Activated CD8-positive, alpha-beta memory T cell treated with anti-CD3 and anti-CD28 coated beads for 24 hours (primary cell): ENCODE measurements around the gene CST3.
"Not testable (repeated sequence)": the region's sequence is repeated elsewhere in the genome, so short reads cannot be mapped to it uniquely, and the experiment has no call there.

Experiments
- DNase-seq: peaks from one replicate; pipeline ENCODE4 v3.0.0-alpha.2; 2020

CST3 gene

DNA sequence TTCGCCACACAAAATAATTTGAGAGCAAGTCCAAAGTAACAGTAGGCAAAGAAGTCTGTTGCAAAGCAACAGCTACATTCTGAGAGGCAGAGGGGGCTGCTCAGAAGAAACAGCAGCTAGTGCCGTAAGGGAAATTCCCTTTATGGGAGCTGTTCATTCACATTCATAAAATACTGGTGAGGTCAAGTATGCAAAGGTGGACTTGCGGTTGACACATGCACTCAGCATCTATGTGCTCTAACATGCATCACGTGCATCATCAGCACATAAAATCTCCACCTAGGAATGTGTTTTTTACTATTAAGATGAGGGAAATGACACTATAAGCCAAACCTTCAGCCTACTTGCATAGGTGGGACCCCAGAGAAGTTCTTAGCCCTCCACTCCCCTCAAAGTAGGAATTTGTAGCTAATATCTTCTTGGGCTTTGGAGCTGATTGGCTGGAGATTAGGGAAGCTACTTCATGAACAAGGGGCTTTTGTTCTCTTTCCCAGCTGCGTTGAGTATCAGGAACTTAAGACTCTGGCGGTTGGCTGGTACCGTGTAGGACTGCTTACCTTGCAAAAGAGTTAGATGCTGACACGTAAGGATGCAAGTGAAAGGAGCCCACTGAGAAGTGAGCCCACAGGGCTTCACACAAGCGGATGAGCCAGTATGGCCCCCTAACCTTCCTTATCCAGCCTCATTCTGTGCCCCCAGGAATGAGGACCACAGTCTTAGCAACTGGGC is 12.4 kb downstream of the CST3 start:
- DNase-seq: no peak

DNA sequence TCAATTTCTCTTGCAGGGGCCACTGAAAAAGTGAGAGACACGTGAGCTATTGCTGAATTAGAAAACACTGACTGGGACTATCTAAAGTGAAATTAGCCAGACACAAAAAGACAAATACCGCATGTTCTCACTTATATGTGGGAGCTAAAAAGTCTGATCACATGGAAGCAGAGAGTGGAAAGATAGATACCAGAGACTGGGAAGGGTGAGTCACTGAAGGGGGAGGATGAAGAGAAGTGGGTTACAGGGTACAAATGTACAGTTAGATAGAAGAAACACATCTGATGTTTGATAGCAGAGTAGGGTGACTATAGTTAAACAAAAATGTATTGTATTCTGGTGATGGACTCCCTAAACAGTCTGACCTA is 13.4 kb downstream of the CST3 start:
- no peak for DNase-seq

- no peak for DNase-seq
Observed at GRCh38 chr20:23623666-23624323, 14.0 kb downstream of the CST3 start.

- no peak for DNase-seq
Observed at GRCh38 chr20:23622839-23623343, 14.9 kb downstream of the CST3 start.

DNA sequence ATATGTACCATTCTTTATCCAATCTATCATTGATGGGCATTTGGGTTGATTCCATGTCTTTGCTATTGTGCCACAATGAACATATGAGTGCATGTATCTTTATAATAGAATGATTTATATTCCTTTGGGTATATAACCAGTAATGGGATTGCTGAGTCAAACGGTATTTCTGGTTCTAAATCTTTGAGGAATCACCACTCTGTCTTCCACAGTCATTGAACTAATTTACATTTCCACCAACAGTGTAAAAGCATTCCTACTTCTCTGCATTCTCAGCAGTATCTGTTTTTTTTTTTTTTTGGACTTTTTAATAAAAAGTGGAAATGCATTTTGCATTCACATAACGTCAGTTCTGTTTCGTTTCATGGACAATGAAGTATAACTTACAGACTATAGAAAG is 15.4 kb downstream of the CST3 start:
- not testable (repeated sequence) for DNase-seq

GRCh38 chr20:23620670-23621386 is 16.9 kb downstream of the CST3 start:
- not testable (repeated sequence) for DNase-seq

DNA sequence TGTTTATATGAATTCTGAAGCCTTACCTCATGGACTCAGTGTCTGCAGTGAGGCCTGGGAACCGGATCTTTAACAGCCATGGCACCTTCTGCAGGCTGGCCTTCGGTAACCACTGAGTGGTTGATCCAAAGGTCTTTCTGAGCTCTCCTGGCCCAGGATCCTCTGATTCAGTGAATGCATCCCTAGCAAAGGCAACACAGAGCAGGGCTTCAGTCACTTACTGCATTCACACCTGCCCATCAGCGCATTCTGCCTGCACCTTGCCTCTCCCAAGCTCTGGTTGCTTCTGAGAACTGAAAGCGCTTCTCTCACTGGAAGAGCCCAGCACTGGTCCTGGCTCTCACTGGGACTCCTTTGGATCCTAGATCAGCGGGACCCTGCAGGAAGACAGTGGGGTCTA is 23.6 kb downstream of the CST3 start:
- DNase-seq: no peak

DNA sequence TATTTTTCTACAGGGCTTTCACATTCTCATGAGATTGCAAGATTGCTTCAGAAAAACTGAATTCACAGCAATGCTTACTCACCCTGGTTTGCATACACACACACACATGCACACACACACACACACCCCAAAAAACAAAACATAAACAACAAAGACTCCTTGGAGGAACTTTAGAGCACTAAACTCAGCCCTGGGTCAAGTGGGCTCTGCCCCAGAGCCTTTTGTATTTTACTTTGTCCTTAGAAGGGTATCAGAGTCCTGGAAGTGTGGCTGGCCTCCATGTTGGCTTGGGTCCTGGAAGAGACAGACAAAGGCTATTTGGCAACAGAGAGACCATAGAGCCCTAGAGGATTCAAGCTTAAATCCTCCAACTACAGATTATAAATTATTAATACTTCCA is 24.1 kb downstream of the CST3 start:
- DNase-seq: no peak

DNA sequence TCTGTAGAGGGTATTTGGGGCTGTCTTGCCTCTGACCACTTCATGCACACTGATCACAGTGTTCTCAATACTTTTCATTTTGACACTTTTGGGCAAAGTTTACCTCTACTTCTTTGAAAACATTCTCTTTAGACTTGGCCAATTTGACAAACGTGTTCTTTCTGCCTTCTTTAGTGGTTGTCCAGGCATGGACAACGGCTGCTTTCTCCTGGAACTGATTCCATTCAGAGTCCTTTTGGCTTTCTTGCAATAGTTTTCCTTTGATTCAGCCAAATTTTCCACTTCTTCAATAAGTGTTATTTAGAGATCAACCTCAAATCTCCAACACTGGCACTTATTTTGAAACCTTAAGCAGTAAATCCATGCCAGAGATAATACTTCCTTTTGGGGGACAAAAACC is 25.4 kb downstream of the CST3 start:
- no peak for DNase-seq

- DNase-seq: no peak
Observed at GRCh38 chr20:23609486-23610109, 28.2 kb downstream of the CST3 start.

- no peak for DNase-seq
Observed at GRCh38 chr20:23608251-23608846, 29.4 kb downstream of the CST3 start.

DNA sequence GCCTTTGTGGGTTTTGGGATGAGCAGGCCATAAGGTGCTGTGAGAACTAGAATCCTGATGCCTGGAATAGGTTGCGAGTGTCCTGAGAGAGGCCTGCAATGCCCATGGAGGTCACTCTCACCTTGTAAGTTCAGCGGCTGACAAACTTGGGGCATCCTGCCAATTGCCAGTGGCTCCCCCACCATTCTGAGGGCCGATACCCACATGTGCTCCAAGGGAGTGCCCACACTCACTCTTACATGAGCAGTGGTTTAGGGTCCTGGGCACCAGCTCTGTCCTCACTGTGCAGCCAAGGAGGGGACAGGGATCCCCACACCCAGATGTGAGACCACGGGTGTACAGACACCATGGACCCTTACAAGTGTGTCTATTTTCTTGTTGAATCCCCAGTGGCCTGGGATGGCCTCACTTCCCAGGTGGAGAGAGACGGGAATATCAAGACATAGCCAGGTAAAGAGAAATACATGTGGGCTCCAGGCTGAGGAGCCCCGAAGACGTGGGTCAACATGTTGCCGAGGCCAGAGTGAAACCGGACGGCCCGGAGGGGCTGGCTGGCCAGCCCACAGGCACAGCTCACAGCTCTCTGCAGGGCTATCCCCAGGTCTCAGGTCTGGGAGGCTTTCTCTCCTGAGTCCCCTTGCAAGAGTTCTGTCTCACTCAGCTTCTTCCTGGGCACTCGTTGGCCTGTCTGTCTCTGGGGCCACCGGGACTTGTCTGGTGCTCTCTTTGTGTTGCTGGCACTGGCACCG is 30.1 kb downstream of the CST3 start:
- DNase-seq: no peak

DNA sequence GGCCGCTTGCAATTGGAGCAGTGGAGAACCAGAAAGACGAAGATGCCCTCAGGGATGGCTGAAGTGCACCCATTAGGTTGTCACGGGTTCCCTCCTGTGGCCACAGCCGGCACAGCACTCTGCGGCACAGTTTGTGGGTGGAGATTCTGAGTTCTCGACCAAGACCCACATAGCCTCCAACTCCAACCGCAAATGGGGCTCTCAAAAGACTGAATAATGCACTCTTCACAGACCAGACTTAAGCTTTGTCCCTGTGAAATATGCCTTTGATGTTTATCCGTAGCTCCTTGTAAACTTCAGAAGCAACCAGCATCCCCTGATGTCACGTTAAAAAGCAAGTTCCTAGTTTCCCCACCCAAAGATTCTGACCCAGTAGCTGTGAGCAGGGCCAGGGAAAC is 31.1 kb downstream of the CST3 start:
- peak; percentile 86 for DNase-seq

GRCh38 chr20:23605867-23606651 is 31.7 kb downstream of the CST3 start, which contains the start of gene CST9:
Gene CST9 (minus strand): TSS chr20:23605917. CDS start chr20:23605864, 53 bp downstream.
- DNase-seq: no peak

DNA sequence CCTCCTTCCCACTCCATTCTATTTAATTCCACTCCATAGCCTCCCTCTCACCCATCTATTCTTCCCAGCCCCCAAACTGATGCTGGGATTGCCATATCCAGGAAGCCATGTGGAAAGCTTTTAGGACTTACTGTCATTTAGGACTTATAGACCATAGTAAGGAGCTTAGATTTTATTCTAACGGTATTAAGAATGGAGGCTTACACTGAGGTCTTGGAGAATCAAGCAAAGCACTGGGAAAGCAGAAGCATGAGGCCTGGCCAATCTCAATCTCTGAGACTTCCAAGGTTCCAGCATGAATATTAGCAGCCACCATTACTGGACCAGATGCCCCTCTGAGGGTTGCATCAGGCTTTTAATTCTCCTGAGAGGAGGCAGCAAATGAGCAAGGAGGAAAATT is 33.4 kb downstream of the CST3 start:
- no peak for DNase-seq

DNA sequence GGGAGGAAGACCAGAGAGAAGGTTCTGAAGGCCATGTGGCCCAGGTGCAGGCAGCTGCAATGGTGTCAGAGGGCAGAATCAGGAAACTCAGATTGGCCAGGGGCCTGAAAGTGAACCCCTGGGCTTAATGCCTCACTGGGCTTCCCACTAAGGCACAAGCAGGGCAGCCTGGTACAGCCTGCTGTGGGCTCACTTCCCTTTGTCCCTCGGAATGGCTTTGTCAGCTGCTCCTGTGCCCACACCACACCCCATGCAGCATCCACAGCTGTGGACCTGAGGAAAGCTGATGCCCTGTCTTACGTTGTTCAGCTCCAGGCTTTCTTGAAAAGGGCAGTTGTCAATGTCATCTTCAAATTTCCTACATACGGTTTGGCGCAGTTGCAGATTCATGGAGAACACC is 34.4 kb downstream of the CST3 start:
- DNase-seq: no peak

DNA sequence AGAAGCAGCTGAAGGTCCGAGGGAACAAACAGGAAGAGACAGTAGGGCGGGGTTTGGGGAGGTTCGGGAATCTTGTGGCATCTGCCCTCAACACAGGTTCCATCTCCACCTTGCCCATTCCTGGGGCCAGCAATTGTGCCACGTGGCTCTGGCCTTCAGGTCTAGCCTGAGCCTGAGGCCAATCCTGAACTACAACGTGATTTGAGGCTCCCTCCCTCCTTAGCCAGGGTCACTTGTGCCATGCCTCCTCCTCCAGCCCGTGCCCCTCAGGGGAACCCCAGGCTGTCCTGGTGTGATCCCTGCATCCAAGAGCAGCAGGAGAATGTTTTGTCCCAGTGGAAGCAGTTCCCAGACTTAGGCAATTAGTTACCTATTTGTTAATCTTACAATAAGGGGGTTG is 35.1 kb downstream of the CST3 start:
- no peak for DNase-seq

DNA sequence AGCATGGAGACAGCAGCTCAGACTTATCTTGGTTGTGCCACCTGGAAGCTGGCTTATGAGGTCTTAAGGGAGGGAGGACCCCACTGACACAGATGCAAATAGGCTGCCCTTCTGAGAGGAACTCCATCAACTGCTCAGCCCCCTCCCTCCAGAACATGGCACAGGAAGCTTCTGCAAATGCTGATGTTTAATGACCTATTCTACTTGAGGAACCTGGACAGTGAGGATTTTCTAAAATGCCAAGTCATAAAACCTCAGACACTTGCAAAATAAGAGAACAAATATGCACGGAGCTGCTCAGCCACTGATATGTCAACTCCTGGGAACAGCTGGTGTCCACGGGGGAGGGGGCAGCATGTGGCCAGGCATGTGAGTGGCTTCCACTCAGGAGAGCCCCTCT is 35.5 kb downstream of the CST3 start:
- no peak for DNase-seq

- no peak for DNase-seq
Observed at GRCh38 chr20:23601715-23602114, 36.0 kb downstream of the CST3 start.

DNA sequence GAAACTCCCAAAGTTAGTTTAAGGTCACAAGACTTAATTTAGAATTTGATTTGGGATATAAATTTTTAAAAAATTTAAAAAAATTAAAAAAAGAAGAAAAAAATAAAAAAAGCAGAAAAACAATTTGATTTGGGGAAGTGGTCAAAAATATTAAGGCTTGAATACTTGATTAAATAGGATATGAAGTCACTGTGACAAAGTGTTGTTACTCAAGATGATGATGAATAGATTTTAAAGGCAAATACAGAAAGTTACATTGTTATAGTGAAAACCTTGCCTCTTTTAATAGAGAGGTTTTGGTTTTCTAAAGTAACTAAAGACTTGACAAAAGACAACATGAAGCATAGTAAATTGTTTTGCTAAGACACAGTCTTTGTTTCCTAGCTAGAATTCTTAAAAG is 39.3 kb downstream of the CST3 start:
- DNase-seq: no peak

GRCh38 chr20:23596579-23597250 is 41.0 kb downstream of the CST3 start:
- no peak for DNase-seq
